Superior temporal gyrus (tissue), 1 donor: Measurements from ENCODE around the gene FUCA1.

Source experiments
- DNase-seq: peaks from one replicate; pipeline ENCODE4 v3.0.0-alpha.2; 2016; ENCODE audit errors: extremely low spot score

The FUCA1 gene

DNA sequence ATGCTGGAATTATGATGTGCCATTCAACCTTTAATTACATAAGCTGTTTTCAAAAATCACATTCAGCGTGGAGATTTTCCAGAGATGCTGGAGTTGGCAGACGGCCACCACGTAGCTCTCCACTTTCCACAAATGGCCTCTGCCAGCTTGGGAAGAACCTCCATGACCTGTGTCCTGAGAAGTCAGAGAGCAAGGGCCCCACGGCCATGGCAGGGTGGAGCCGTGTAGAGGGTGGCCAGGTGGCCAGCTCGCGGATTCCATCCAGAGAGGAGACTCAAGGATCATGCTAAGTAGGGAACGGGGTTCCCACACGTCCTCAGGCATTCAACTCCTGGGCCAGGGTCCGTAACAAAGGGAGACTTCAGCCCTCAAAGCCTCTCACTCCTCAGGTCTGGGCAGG lies 66.2 kb downstream of the FUCA1 start:
- no peak for DNase-seq

DNA sequence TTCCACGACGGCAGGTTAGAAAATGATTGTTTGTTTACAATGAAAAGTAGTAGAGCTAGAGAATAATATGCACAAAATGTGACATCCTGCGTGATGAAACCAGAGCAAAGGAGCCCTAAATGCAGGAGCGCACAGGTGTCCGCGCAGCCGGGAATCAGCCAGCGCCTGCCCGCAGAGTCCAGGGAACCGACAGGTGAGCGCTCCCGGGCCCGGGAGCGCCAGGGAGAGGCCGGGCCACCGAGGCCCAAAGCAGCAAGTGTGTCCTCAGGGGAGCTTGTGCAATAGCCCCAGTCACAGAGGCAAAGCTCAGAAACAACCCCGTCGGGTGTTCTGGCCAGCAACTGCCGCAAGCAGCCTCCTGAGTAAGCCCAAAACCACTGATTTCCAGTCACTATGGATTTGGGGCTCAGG lies 66.7 kb downstream of the FUCA1 start:
- no peak for DNase-seq

DNA sequence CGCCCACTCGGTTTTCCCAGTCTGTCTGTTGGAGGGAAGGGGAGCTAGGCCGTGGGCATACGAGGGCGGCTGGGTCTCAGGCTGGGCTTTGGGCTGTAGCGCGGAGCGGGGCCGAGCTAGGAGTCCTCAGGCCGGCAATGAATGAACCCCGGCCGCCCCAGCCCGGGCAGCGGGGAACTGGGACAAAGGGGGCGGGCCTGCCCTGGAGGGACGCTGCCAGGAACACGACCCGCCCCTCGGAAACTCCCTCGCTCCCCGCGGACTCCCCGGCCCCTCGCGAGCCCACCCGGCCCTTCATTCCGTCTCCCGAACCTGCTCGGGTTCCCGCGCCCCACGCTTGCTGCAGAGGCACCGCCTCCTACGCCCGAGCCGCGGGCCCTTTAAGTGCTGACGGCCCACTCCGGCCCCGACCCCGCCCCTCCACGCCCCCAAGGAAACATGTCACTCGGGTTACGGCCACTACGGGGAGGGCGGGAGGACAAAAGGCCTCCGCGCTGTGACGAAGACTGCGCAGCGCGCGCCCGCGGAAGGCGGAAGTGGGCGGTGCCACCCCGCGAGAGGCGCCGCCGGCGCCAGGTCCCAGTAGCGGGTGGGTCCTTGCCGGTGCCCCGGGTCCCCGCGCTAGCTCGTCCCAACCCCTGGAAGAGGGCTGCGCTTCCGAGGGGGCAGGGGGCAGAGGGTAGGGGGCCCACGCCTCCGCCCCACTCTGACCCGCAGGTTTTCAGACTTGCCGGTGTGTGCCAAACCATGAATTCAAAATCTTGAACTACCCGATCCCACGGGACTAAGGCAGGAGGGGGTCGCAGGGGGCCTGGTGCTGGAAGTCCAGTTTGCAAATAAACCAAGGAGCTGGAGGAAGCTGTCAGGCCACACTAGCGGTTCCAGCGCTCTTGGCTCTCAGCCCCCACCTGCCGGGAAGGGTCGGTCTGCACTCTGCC lies 67.4 kb downstream of the FUCA1 start, which contains the start of gene GALE:
Gene GALE (minus strand): TSS at position 355 of the 938 bp plus-strand sequence. CDS start 1,747 bp downstream, outside the sequence.
- DNase-seq = peak; percentile 91

DNA sequence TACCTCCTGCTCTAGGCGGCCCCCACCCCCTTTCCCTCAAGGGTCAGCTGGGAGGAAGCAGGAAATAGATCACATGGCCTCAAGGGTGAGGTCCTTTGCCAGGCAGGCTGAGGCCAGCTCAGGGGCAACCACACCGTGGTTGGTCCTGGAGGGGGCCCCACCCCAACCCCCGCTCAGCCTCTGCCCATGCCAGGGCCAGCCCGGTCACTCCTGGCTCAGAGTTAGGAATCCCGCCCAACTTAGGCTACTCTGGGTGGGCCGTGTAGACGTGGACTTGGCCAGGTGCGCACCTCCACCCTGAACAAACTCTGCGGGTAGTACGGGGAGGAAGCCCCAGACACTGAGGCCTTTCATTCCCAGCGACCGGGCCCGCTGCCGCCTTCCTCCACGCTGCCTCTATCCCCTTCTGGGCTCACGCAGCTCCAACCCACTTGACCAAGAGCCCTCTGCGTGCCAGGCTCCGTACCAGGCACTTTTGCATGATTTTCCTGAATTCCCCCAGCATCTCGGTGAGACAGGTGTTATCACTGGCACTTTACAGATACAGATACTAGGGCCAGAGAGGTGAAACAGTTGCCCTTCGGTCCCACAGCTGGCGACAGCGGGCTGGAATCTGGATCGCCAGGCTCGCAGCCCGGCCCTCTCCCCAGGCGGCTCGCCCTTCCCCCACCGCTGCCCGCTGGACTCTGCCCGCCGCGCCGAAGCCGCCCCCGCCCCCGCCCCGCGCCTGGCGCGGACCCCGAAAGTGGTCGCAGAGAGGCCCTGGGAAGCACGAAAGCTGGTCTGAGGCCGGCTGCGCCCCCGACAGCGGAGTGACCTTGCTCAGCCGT lies 68.3 kb downstream of the FUCA1 start:
- DNase-seq = no peak

DNA sequence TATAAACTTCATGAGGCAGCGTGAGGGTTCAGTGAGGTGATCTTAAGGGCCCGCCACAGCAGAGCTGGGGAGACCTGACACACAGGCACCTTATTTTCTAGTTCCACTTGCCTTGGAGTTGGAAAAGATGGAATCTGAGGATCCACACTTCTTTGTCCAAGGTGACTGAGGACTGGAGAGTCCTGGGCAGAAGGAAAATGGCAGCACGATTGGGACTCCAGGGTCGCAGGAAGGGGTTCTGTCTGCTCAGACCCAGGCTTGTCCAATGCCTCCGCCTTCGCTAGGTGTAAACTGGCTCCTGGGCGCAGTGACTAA lies 68.9 kb downstream of the FUCA1 start:
- no peak for DNase-seq

DNA sequence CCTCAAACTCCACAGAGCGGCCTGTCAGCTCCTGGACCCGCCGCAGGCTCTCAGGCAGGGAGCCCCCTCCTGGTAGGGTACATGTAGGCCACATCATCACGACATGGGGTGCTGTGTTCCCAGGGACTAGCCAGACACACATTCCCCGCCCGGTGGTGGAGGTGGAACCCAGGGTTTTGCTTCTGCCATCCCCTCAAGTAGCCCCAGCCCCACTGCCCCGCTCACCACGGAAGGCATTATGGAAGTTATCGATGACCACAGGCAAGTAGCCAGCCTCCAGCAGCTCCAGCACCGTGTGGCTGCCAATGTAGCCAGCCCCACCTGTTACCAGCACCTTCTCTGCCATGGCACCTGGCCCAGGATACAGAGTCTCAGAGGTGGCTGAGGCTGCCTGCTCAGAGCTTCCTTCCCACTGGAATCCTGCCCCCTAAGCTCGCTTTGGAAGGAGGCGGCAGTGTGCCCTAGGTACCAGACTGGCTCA lies 69.4 kb downstream of the FUCA1 start:
- DNase-seq = no peak

DNA sequence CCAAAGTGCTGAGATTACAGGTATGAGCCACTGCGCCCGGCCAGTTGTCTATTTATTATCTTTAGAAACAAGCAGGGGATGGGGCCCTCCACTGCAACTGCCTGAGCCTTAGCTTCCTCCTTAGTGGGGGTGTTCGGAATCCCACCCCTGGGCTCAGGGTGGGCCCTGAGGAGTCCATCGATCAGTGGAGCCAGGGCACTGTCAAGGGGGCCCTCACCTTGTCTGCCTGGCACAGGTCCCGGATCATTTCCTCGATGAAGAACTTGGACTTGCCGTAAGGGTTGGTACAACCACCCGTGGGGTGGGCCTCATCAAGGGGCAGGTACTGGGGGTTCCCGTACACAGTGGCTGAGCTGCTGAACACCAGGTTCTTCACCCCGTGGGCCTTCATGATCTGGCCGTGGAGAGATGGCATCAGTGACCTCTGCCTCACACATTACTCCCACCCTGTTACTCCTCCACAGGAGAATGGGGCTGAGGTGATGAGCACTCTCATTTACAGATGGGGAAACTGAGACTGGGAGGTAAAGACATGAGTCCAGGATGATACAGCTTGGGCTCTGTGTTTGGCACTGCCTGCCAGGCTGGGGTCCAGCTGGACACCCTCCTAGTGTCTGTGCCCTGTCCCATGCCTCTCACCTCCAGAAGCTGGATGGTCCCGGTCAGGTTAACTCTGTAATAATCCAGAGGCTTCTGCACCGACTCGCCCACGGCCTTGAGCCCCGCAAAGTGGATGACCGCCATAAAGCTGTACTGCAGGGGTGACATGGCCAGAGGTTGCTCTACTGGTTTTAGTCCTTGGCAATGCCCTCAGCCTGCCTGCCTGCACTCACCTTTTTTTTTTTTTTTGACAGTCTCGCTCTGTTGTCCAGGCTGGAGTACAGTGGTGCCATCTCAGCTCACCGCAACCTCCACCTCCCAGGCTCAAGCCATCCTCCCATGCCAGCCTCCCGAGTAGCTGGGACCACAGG lies 70.3 kb downstream of the FUCA1 start:
- DNase-seq = no peak

DNA sequence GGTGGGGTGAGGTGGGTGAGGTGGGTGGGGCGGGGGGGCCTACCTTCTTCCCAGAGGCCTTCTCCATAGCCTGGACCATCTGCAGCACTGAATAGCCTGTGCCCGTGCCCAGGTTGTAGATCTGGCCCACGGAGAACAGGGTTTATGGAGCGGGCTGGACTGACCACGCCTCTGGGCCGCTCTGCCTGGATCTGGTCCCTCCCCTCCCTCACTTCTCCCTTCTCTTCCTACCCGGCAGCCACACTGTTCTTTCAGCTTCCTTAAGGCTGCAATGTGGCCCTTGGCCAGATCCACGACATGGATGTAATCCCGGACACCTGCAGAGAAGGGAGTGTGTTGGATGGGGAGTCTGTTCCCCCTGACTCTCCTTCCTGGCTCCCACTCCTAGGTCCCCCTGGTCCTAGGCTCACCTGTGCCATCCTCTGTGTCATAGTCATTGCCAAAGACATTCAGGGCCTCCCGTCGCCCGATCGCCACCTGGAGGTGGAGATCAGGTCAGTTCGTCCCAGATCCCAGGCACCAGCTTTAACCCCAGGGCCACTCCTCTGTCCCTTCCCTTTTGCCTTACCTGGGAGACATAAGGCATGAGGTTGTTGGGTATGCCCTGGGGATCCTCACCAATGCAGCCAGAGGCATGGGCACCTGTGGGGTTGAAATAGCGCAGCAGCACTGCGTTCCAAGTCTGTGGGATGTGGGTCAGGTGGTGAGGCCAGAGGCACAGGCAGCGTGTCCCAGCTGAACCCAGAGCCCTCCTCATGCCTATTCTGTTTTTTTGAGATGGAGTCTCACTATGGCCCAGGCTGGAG lies 71.4 kb downstream of the FUCA1 start:
- no peak for DNase-seq

DNA sequence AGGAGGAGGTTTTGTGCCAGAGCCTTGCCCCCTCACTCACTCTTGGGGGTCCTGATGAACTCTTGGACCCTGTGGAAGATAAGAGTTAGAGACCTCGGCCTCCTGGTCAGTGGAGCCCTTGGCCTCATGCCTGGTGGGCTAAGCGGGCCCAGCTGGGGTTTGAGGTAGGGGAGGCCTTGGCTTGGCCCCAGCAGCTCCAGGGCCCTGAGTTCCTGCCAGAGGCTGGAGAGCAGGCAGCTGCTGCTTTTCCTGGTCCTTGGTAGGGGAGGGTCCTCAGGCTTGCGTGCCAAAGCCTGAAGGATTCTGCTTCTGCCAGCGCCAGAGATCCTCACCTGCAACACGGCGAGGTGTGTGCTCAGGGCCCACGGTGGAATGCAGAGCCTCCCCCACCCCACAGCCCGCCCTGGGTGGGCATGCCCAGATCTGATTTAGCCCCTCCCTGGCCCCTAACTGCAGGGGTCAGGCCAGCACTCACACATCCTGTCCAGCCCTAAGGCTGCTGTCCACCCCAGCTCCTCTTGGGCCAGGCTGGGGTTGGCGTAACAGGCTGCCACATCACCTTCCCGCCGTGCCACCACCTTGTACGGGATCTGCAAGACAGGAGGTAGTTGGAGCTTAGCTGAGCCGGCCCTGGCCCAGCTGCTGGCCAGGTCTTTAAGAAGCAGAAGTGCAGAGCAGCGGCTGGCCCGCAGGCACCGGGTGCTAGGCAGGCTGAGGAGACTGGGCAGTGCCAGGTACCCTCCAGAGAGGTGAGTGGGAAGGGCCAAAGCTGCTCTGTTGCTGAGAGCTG lies 72.2 kb downstream of the FUCA1 start:
- DNase-seq = no peak
